Upper lobe of left lung (tissue), 6 donors: ENCODE measurements around the gene FASTKD1. TPM values are rescaled to one million over a fixed set of nuclear protein-coding genes. Genes with fewer than 3 reads are reported as not detected.
"Not testable (repeated sequence)": the region's sequence is repeated elsewhere in the genome, so short reads cannot be mapped to it uniquely, and the experiment has no call there.

Source experiments
- ATAC-seq, 2 donors: fragments of 200-7000 bp; cut with Tn5 transposase; one replicate each; pipeline ENCODE4 v1.9.1; 2022; ENCODE audit warnings: mild to moderate bottlenecking in 2 of 2, moderate library complexity in 2 of 2; ENCODE audit not compliant: low FRiP score in 2 of 2
- DNase-seq, 2 donors: peaks; one replicate each; pipeline ENCODE4 v3.0.0-alpha.2; 2019 to 2020
- H3K27ac ChIP-seq, 4 donors: fragments of 200-600 bp; sonication (generic); one replicate each; pipeline ENCODE4 v1.5.1; 2016 to 2019
- H3K27me3 ChIP-seq, 4 donors: fragments of 200-600 bp; sonication (generic); one replicate each; pipeline ENCODE4 v1.5.1; 2017 to 2019
- H3K36me3 ChIP-seq, 4 donors: fragments of 200-600 bp; sonication (generic); one replicate each; pipeline ENCODE4 v1.5.1; 2016 to 2019
- H3K4me1 ChIP-seq, 4 donors: fragments of 200-600 bp; sonication (generic); one replicate each; pipeline ENCODE4 v1.5.1; 2018 to 2019
- H3K4me3 ChIP-seq, 4 donors: fragments of 200-600 bp; sonication (generic); one replicate each; pipeline ENCODE4 v1.5.1; 2017 to 2019; ENCODE audit warnings: mild to moderate bottlenecking in 2 of 4, moderate library complexity in 1 of 4
- H3K9me3 ChIP-seq, 4 donors: fragments of 200-600 bp; sonication (generic); one replicate each; pipeline ENCODE4 v1.5.1; 2018 to 2019
- EP300 ChIP-seq, 4 donors: sonication (generic); formaldehyde crosslinking; IDR thresholded peaks; one replicate each; pipeline ENCODE4 v1.5.1; 2017; ENCODE audit warnings: antibody characterized with exemption in 4 of 4, control low read depth in 2 of 4
- POLR2A ChIP-seq, 4 donors: fragments of 450-650 bp; IDR thresholded peaks; one replicate each; pipeline ENCODE4 v1.5.1; 2016 to 2017; ENCODE audit warnings: antibody characterized with exemption in 4 of 4, mild to moderate bottlenecking in 2 of 4
- POLR2AphosphoS5 ChIP-seq, 2 donors: sonication (generic); formaldehyde crosslinking; IDR thresholded peaks; one replicate each; pipeline ENCODE4 v1.5.1; 2017; ENCODE audit warnings: antibody characterized with exemption in 2 of 2
- WGBS, 2 donors: methylation state at CpG; one replicate each; pipeline ENCODE4 v1.1.5; 2017 to 2018; 5-methylcytosine and 5-hydroxymethylcytosine counted together
- total RNA-seq, 6 donors: library from RNA; depleted of rRNA in 4 of 6; stranded (reverse); fragments of >200 nt in 4 of 6; gene quantifications; one replicate each; pipeline versions ENCODE4 v1.1.0 to v1.2.1, GENCODE V29; 2016 to 2021
- TF ChIP-seq, protein P1 (sequence below), 6 experiments: fragments of 450-650 bp in 4 of 6; fragments of 200-600 bp in 2 of 6; sonication (generic) in 2 of 6; IDR thresholded peaks; one replicate each; pipeline ENCODE4 v1.5.1; 2016 to 2019; ENCODE audit warnings: antibody characterized with exemption in 6 of 6
- donor health status: DM: no; HTN: no; CAD: no; lungs with moderate emphysema.
- donor health status: DM: no; HTN: yes; CAD: no; lungs with severe emphysema.

The FASTKD1 gene
- total RNA-seq, 6 donors from 2014 or later = 14.7 to 21.7 (median 18.4) TPM

DNA sequence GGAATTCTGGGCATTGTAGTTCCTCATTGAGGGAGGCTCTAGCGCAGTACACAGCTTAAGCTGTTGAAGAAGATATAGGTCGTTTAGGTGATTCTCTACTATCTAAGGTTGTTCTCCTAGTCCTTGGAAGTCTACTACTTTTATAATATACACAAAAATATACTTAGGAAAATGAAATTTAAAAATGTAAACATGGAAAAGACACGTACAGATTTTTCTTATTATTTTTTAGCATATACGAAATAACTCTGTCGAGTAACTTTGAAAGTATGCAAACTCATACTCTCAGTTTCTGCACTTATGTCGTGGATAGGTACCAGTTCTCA lies 272 bp upstream of the FASTKD1 start:
- no peaks in the 10 kb centered on the region for H3K27me3 ChIP-seq
- 32 to 36% methylated on average over 6 of the region's 6 CpGs for WGBS, 2 donors
- H3K4me3 ChIP-seq = peak overlapping the region; percentile 45 to 77 (median 72)
- peak overlapping the region in 2 of 4 donors; percentile 77 to 84 for H3K27ac ChIP-seq
- no peaks in the 10 kb centered on the region for H3K36me3 ChIP-seq
- ATAC-seq (no peak), DNase-seq (no peak)
- H3K9me3 ChIP-seq = no peaks in the 10 kb centered on the region
- peaks cover 0 to 14% (median 6%) of the 10 kb centered on the region in 4 donors for H3K4me1 ChIP-seq
- TF ChIP-seq POLR2A (IDR thresholded peaks at IDR 0.05) (no peak), EP300 (IDR thresholded peaks at IDR 0.05) (no peak), POLR2AphosphoS5 (IDR thresholded peaks at IDR 0.05) (no peak)
- TF ChIP-seq, protein P1, sequence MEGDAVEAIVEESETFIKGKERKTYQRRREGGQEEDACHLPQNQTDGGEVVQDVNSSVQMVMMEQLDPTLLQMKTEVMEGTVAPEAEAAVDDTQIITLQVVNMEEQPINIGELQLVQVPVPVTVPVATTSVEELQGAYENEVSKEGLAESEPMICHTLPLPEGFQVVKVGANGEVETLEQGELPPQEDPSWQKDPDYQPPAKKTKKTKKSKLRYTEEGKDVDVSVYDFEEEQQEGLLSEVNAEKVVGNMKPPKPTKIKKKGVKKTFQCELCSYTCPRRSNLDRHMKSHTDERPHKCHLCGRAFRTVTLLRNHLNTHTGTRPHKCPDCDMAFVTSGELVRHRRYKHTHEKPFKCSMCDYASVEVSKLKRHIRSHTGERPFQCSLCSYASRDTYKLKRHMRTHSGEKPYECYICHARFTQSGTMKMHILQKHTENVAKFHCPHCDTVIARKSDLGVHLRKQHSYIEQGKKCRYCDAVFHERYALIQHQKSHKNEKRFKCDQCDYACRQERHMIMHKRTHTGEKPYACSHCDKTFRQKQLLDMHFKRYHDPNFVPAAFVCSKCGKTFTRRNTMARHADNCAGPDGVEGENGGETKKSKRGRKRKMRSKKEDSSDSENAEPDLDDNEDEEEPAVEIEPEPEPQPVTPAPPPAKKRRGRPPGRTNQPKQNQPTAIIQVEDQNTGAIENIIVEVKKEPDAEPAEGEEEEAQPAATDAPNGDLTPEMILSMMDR (IDR thresholded peaks at IDR 0.05) = no peak

DNA sequence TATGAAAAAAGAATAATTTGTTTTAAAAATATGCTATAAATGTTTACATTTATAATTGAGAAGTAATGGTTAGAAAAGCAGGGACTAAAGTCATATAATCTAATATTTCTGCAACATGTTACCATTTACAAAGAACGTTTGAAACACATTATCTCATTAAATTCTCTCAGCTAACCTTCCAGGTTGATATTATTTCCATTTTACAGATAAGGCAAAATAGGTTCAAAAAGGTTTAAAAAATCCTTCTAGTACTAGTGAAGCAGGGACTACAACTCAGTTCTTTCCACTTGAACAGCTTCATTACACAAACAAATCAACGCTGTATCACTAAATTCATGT lies 875 bp downstream of the FASTKD1 start:
- DNase-seq (no peak), ATAC-seq (no peak)
- no peak for TF ChIP-seq POLR2AphosphoS5 (IDR thresholded peaks at IDR 0.05)
- TF ChIP-seq EP300 (IDR thresholded peaks at IDR 0.05) = no peak
- TF ChIP-seq, protein P1 (IDR thresholded peaks at IDR 0.05) = no peak
- TF ChIP-seq POLR2A (IDR thresholded peaks at IDR 0.05) = no peak
- H3K36me3 ChIP-seq = no peaks in the 10 kb centered on the region
- H3K4me3 ChIP-seq = peak overlapping the region; percentile 45 to 77 (median 72)
- H3K4me1 ChIP-seq = peaks cover 0 to 14% (median 6%) of the 10 kb centered on the region in 4 donors
- no peaks in the 10 kb centered on the region for H3K27me3 ChIP-seq
- H3K9me3 ChIP-seq = no peaks in the 10 kb centered on the region
- peak overlapping the region in 2 of 4 donors; percentile 77 to 84 for H3K27ac ChIP-seq
- 9 to 15% methylated on average over 2 of the region's 2 CpGs for WGBS, 2 donors

DNA sequence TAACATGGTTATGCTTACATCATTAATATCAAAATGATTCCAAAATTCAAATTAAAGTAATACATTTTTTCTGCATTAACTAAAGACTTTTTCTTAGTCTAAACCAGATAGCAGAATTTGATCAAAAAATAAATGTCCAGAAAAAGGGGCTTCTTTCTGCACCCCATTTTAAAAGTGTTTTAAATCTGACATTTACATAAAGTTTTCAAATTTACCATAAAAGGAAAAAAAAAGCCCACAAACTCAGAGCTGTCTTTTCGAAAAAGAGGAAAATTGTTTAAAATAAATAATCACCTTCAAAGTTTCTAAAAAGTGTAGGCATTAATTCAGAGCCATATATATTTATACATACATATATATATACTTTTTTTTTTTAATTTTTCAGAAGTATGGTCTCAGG lies 1.5 kb downstream of the FASTKD1 start:
- no peaks in the 10 kb centered on the region for H3K27me3 ChIP-seq
- H3K36me3 ChIP-seq = peaks cover 0 to 3% (median 0%) of the 10 kb centered on the region in 4 donors
- peaks cover 0 to 14% (median 6%) of the 10 kb centered on the region in 4 donors for H3K4me1 ChIP-seq
- H3K9me3 ChIP-seq = no peaks in the 10 kb centered on the region
- DNase-seq (no peak), ATAC-seq (no peak)
- WGBS, 2 donors = 57 to 76% methylated on average over 1 of the region's 1 CpG
- H3K4me3 ChIP-seq = no peak overlapping the region
- no peak for TF ChIP-seq POLR2A (IDR thresholded peaks at IDR 0.05)
- TF ChIP-seq, protein P1 (IDR thresholded peaks at IDR 0.05) = no peak
- no peak for TF ChIP-seq EP300 (IDR thresholded peaks at IDR 0.05)
- no peak for TF ChIP-seq POLR2AphosphoS5 (IDR thresholded peaks at IDR 0.05)
- no peak overlapping the region for H3K27ac ChIP-seq

DNA sequence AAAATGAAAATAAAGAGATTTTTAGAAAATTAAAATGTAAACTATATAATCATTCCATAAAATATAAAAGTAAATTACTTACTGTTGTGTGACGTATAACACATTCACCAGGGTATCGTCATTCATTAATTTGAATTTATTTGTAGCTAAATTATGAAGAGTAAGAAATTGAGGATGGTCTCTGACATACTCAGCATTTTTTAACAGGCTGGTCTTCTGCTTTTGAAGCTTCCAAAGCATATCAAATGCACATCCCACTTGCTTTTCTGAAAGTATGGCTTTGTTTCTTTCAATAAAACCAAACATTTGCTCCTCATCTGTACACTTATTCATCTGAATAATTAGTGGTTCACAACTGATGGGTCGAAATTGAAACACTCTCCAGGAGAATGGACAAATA lies 2.1 kb downstream of the FASTKD1 start:
- peaks cover 0 to 7% (median 0%) of the 10 kb centered on the region in 4 donors for H3K36me3 ChIP-seq
- TF ChIP-seq POLR2AphosphoS5 (IDR thresholded peaks at IDR 0.05) = no peak
- no peak for TF ChIP-seq EP300 (IDR thresholded peaks at IDR 0.05)
- TF ChIP-seq POLR2A (IDR thresholded peaks at IDR 0.05) = no peak
- TF ChIP-seq, protein P1 (IDR thresholded peaks at IDR 0.05) = no peak
- no peaks in the 10 kb centered on the region for H3K27me3 ChIP-seq
- no peak for ATAC-seq
- H3K9me3 ChIP-seq = no peaks in the 10 kb centered on the region
- DNase-seq = no peak
- H3K27ac ChIP-seq = no peak overlapping the region
- 90 to 91% methylated on average over 3 of the region's 3 CpGs for WGBS, 2 donors
- peaks cover 0 to 14% (median 6%) of the 10 kb centered on the region in 4 donors for H3K4me1 ChIP-seq
- H3K4me3 ChIP-seq = no peak overlapping the region

DNA sequence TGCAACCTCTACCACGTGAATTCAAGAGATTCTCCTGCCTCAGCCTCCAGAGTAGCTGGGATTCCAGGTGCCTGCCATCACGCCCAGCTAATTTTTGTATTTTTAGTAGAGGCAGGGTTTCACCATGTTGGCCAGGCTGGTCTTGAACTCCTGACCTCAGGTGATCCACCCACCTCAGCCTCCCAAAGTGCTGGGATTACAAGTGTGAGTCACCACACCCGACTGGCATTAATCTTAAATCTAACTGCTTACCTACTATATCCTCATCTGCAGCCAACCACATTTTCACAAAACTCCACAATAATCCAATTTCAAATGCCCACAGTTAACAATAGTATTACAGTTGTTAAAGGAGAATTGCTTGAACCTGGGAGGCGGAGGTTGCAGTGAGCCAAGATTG lies 2.9 kb downstream of the FASTKD1 start:
- not testable (repeated sequence) for DNase-seq, H3K4me3 ChIP-seq, H3K27me3 ChIP-seq, H3K9me3 ChIP-seq, H3K36me3 ChIP-seq, ATAC-seq, H3K27ac ChIP-seq
- peaks cover 0 to 14% (median 6%) of the 10 kb centered on the region in 4 donors for H3K4me1 ChIP-seq
- WGBS, 2 donors = 88 to 94% methylated on average over 4 of the region's 4 CpGs
